ENCODE results near the gene YLPM1.
A peak's percentile ranks its signal among the peaks of the same experiment; 100 is the strongest.

Gene YLPM1

DNA sequence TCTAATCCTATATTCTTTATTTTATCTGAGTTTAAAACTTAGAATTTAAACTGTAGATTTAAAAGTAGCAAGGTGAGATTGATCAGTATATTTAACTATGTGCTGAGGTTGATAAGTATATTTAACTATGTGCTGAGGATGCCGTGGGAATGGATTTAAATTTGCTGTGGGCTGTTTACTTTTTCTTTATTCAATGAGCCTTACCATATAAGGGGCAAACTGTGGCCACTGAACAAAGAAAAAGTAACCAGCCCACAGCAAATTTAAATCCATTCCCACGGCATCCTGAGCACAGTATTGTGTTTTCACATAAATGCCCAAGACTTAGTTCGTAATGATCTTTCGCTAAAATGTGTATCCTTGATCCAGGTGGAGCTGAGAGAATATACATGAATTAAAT, 69.7 kb downstream of the YLPM1 start:
- no peak for TF ChIP-seq Cebpa-rat (IDR thresholded peaks at IDR 0.05)
- Histone ChIP-seq H3K9ac (no peak overlapping the region), H3K4me2 (no peak overlapping the region), H3K27me3 (no peaks in the 10 kb centered on the region), H3K4me1 (peaks cover 19 to 35% (median 22%) of the 10 kb centered on the region in 10 experiments; a peak in 19 of 20 replicates), H4K20me1 (no peaks in the 10 kb centered on the region), H3K4me3 (no peak overlapping the region), H3K9me3 (replicated peaks in 1 of 11) (no peaks in the 10 kb centered on the region), H3K27ac (no peak overlapping the region), H3K36me3 (peaks cover 52 to 85% (median 78%) of the 10 kb centered on the region in 11 experiments)

- Histone ChIP-seq H3K36me3 (peaks cover 32 to 76% (median 64%) of the 10 kb centered on the region in 11 experiments), H3K4me3 (no peak overlapping the region), H4K20me1 (no peaks in the 10 kb centered on the region), H3K27ac (no peak overlapping the region), H3K9ac (no peak overlapping the region), H3K4me1 (peaks cover 17 to 32% (median 28%) of the 10 kb centered on the region in 10 experiments; a peak in 19 of 20 replicates), H3K4me2 (no peak overlapping the region), H3K9me3 (replicated peaks in 1 of 11) (no peaks in the 10 kb centered on the region), H3K27me3 (no peaks in the 10 kb centered on the region)
- TF ChIP-seq Cebpa-rat (IDR thresholded peaks at IDR 0.05): no peak
These were observed 71.7 kb downstream of the YLPM1 start for GRCh38 chr14:74834692-74835392.

DNA sequence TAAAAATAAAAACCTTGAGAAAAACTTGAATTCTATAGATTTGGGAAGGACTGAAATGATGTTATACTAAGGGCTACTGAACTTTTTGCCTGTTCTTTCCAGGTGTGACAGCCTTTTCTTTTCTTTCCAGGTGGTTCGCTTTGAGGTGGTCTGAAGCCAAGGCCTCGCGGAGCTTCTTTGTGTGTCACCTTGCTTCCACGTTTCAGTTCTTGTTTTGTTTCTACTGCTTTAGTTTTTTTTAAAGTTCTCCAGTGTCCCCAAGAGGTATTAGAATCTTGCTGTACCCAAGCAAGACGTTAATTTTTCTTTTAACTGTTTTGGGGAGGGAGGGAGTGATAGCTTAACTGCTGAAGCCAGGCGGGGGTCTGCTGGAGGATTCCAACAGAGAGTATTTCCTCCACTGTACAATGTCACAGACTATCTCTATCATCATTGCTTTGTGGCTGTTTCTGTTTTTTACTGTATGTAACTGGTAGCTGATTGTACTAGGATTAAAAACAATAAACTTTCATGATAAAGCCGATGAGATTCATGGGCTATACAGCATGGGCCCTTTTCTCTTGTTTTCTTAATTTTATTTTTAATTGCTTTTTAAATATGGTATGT, 72.6 kb downstream of the YLPM1 start:
- no peaks in the 10 kb centered on the region for H3K27me3 ChIP-seq
- H3K9me3 ChIP-seq (replicated peaks in 1 of 11): no peaks in the 10 kb centered on the region
- peaks cover 32 to 76% (median 64%) of the 10 kb centered on the region in 11 experiments for H3K36me3 ChIP-seq
- TF ChIP-seq Cebpa-rat (IDR thresholded peaks at IDR 0.05): no peak
- H3K9ac ChIP-seq: no peak overlapping the region
- H4K20me1 ChIP-seq: no peaks in the 10 kb centered on the region
- peak overlapping the region in 6 of 11 experiments; percentile 3 to 17 (median 10); a peak in 5 of 22 replicates for H3K4me2 ChIP-seq
- H3K27ac ChIP-seq: no peak overlapping the region
- no peak overlapping the region for H3K4me3 ChIP-seq
- peaks cover 17 to 35% (median 28%) of the 10 kb centered on the region in 10 experiments; a peak in 19 of 20 replicates for H3K4me1 ChIP-seq

- no peaks in the 10 kb centered on the region for H4K20me1 ChIP-seq
- H3K4me3 ChIP-seq: no peak overlapping the region
- no peaks in the 10 kb centered on the region for H3K27me3 ChIP-seq
- no peaks in the 10 kb centered on the region for H3K9me3 ChIP-seq (replicated peaks in 1 of 11)
- peak overlapping the region in 10 of 11 experiments; percentile 3 to 29 (median 10); a peak in 11 of 22 replicates for H3K4me2 ChIP-seq
- peaks cover 21 to 41% (median 30%) of the 10 kb centered on the region in 10 experiments; a peak in 19 of 20 replicates for H3K4me1 ChIP-seq
- H3K27ac ChIP-seq: no peak overlapping the region; a peak in 1 of 22 replicates
- peaks cover 28 to 76% (median 63%) of the 10 kb centered on the region in 11 experiments for H3K36me3 ChIP-seq
- H3K9ac ChIP-seq: no peak overlapping the region
- no peak for TF ChIP-seq Cebpa-rat (IDR thresholded peaks at IDR 0.05)
These were observed 73.3 kb downstream of the YLPM1 start for GRCh38 chr14:74836251-74836960.

GRCh38 chr14:74838166-74838565, 75.0 kb downstream of the YLPM1 start:
- peaks cover 21 to 62% (median 49%) of the 10 kb centered on the region in 11 experiments; a peak in 21 of 22 replicates for H3K36me3 ChIP-seq
- H3K4me3 ChIP-seq: no peak overlapping the region
- no peaks in the 10 kb centered on the region for H4K20me1 ChIP-seq
- TF ChIP-seq Cebpa-rat (IDR thresholded peaks at IDR 0.05): no peak
- peaks cover 22 to 51% (median 31%) of the 10 kb centered on the region in 10 experiments; a peak in 19 of 20 replicates for H3K4me1 ChIP-seq
- peak overlapping the region in 1 of 11 experiments; percentile 5; a peak in 3 of 22 replicates for H3K9ac ChIP-seq
- H3K27me3 ChIP-seq: no peaks in the 10 kb centered on the region
- no peaks in the 10 kb centered on the region for H3K9me3 ChIP-seq (replicated peaks in 1 of 11)
- H3K27ac ChIP-seq: peak overlapping the region in 5 of 11 experiments; percentile 4 to 37 (median 15); a peak in 6 of 22 replicates
- peak overlapping the region in 9 of 11 experiments; percentile 3 to 50 (median 34); a peak in 12 of 22 replicates for H3K4me2 ChIP-seq

DNA sequence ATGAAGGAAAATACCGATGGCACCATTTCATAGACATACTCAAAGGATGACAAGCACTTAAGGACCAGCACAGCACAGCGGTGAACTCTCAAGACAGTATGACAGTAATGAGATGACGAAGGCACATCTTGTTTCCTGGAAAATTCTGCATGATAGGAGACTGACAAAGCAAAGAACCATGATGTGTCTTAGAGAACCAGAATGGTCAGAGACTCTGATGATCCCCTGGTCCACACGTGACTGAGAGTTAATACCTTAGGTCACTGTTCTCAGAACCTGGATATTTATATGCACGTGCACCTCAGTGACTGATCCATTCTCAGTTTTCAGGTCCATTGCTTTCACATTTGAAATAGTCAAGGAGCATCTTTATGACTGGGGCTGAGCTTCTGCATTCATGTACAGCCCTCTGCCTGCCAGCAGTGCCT, 77.5 kb downstream of the YLPM1 start:
- H4K20me1 ChIP-seq: no peaks in the 10 kb centered on the region
- H3K4me3 ChIP-seq: no peak overlapping the region
- TF ChIP-seq Cebpa-rat (IDR thresholded peaks at IDR 0.05): no peak
- no peak overlapping the region for H3K4me2 ChIP-seq
- H3K9me3 ChIP-seq (replicated peaks in 1 of 11): no peaks in the 10 kb centered on the region
- H3K36me3 ChIP-seq: peaks cover 14 to 43% (median 31%) of the 10 kb centered on the region in 11 experiments; a peak in 21 of 22 replicates
- no peaks in the 10 kb centered on the region for H3K27me3 ChIP-seq
- peaks cover 20 to 50% (median 28%) of the 10 kb centered on the region in 10 experiments; a peak in 19 of 20 replicates for H3K4me1 ChIP-seq
- H3K27ac ChIP-seq: no peak overlapping the region
- no peak overlapping the region for H3K9ac ChIP-seq

DNA sequence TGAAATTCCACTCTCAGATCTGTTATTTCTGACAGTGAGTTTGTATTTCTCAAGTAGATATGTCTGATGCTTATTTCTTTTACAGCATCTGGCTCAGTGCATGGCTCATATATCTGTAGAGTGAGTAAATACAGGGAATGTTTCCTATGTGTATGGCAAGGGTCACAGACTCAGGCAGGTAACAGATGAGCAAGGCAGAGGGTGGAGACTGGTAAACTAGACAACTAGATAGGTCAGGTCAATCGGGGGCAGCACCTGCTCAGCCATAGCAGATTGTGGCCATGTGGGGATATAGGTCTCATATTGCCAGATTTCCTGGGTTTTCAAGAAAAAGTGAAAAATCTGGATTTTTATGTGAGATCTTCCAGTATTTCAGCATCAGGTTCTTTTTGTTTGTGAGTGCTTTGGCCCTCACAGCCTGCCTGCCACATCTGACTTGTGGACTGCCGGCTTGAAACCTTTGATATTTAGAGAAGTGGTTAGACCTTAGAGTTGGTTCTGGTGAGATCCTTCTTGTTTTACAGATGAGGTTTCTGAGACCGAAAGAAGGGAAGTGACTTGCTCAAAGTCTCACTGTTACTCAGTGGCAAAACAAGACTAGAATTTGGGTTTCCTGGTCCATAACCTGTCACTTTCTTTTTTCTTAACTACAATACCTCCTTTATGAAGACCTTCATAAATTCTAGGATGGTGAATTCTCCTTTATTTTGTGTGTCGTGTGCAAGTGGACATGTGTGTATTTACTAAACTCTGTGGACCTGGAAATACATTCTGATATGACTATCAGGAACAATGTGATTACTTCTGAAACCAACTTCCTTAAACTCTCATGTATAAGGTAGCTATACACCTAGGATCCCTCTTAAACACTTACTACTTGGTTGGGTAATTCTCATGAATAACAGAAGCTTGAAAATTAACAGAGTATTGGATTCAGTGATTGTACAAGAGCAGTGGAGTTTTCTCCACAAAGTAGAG, 78.4 kb downstream of the YLPM1 start:
- Histone ChIP-seq H3K9me3 (replicated peaks in 1 of 11) (no peaks in the 10 kb centered on the region), H3K36me3 (peaks cover 10 to 37% (median 26%) of the 10 kb centered on the region in 11 experiments; a peak in 18 of 22 replicates), H3K4me1 (peaks cover 12 to 41% (median 19%) of the 10 kb centered on the region in 10 experiments; a peak in 19 of 20 replicates), H3K4me3 (no peak overlapping the region), H4K20me1 (no peaks in the 10 kb centered on the region), H3K4me2 (peak overlapping the region in 3 of 11 experiments; percentile 19 to 47 (median 37); a peak in 6 of 22 replicates), H3K27me3 (no peaks in the 10 kb centered on the region), H3K27ac (no peak overlapping the region), H3K9ac (no peak overlapping the region)
- no peak for TF ChIP-seq Cebpa-rat (IDR thresholded peaks at IDR 0.05)

- H3K4me3 ChIP-seq: no peak overlapping the region
- no peak overlapping the region for H3K27ac ChIP-seq
- no peak overlapping the region for H3K9ac ChIP-seq
- peaks cover 10 to 32% (median 21%) of the 10 kb centered on the region in 11 experiments; a peak in 18 of 22 replicates for H3K36me3 ChIP-seq
- peaks cover 0 to 19% (median 3%) of the 10 kb centered on the region in 10 experiments; a peak in 11 of 20 replicates for H3K4me1 ChIP-seq
- H3K4me2 ChIP-seq: no peak overlapping the region
- no peaks in the 10 kb centered on the region for H3K27me3 ChIP-seq
- TF ChIP-seq Cebpa-rat (IDR thresholded peaks at IDR 0.05): no peak
- no peaks in the 10 kb centered on the region for H3K9me3 ChIP-seq (replicated peaks in 1 of 11)
- no peaks in the 10 kb centered on the region for H4K20me1 ChIP-seq
These were observed 80.5 kb downstream of the YLPM1 start for GRCh38 chr14:74843653-74844052.

Data from BLaER1 treated with 17β-estradiol and CSF1 and Interleukin-3, amounts not matched to agents 10 nM and 100 nM (cell line).